Measurements from ENCODE around the gene ZNF516.

Gene ZNF516

GRCh38 chr18:76453932-76454331, 41.1 kb downstream of the ZNF516 start:
- Histone ChIP-seq H3K36me3 (ENCODE audit: control insufficient read depth in 2 of 2, insufficient read depth in 1 of 2, low read length in 2 of 2) (peaks cover 0 to 6% of the 10 kb centered on the region in 2 experiments; a peak in 2 of 3 replicates), H3K27ac (ENCODE audit: extremely low read depth, low read depth, low read length) (no peak overlapping the region), H3K9me3 (ENCODE audit: control insufficient read depth, insufficient read depth, low read depth, low read length) (no peaks in the 10 kb centered on the region), H3K4me3 (ENCODE audit: low read depth, low read length) (no peak overlapping the region), H3K4me1 (ENCODE audit: control insufficient read depth, insufficient read depth, low read length) (peaks cover 59% of the 10 kb centered on the region)
- ChIA-PET CTCF (no interaction called here), POLR2A (interaction anchor here (0.7 kb wide), 1 partner anchor 167 kb away, joined by 3 read pairs; no protein-coding TSS in a partner anchor)
- TF ChIP-seq PATZ1 (tag by site-specific recombination; IDR thresholded peaks at IDR 0.05) (no peak), ZNF174 (tag by site-specific recombination; IDR thresholded peaks at IDR 0.05) (no peak), ZNF221 (tag by site-specific recombination; IDR thresholded peaks at IDR 0.05; ENCODE audit: borderline replicate concordance) (no peak), ZNF624 (tag by site-specific recombination; IDR thresholded peaks at IDR 0.05) (no peak), ZNF37A (tag by site-specific recombination; IDR thresholded peaks at IDR 0.05) (no peak), ZNF138 (tag by site-specific recombination; IDR thresholded peaks at IDR 0.05; ENCODE audit: borderline replicate concordance) (no peak), ZNF404 (tag by site-specific recombination; IDR thresholded peaks at IDR 0.05) (no peak), MZF1 (tag by site-specific recombination; IDR thresholded peaks at IDR 0.05; ENCODE audit: borderline replicate concordance) (no peak), ZNF626 (tag by site-specific recombination; IDR thresholded peaks at IDR 0.05) (no peak), ZNF202 (tag by site-specific recombination; IDR thresholded peaks at IDR 0.05; ENCODE audit: borderline replicate concordance) (no peak), ZNF274 (IDR thresholded peaks at IDR 0.05; ENCODE audit: low read length) (no peak), ZNF274 (tag by site-specific recombination; IDR thresholded peaks at IDR 0.05; ENCODE audit: borderline replicate concordance) (no peak), ZBTB11 (tag by site-specific recombination; conservative IDR thresholded peaks at IDR 0.05; ENCODE audit: low read depth) (no peak), ZNF510 (tag by site-specific recombination; IDR thresholded peaks at IDR 0.05; ENCODE audit: insufficient replicate concordance) (no peak), ZNF549 (tag by site-specific recombination; IDR thresholded peaks at IDR 0.05) (no peak)
- TF ChIP-seq, protein P1, sequence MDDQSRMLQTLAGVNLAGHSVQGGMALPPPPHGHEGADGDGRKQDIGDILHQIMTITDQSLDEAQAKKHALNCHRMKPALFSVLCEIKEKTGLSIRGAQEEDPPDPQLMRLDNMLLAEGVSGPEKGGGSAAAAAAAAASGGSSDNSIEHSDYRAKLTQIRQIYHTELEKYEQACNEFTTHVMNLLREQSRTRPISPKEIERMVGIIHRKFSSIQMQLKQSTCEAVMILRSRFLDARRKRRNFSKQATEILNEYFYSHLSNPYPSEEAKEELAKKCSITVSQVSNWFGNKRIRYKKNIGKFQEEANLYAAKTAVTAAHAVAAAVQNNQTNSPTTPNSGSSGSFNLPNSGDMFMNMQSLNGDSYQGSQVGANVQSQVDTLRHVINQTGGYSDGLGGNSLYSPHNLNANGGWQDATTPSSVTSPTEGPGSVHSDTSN (CRISPR knock-in tag; IDR thresholded peaks at IDR 0.05), result no peak

DNA sequence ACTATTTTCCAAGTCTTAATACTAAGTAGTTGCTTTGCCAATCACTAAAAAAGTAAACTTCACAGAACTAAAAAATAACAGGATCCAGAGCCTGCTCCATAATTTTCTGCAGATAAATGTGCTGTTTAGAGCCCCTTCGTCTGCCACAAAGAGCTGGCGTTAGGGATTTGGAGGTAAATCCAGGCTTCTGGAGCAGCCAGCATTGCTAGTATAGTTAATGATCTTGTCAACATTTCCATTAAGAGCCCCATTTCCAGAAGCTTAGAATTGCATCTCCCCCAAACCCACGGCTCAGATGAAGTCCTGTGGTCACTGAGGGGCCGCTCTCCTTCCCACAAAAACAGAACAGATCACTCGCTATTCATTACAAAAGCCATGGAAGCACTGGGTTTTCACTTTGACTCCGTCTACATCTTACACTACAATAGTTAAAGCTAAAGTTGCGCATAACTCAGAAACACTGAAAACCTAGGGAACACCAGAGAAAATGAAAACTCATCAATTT, 41.9 kb downstream of the ZNF516 start:
- Histone ChIP-seq H3K9me3 (ENCODE audit: control insufficient read depth, insufficient read depth, low read depth, low read length) (no peaks in the 10 kb centered on the region), H3K36me3 (ENCODE audit: control insufficient read depth in 2 of 2, insufficient read depth in 1 of 2, low read length in 2 of 2) (no peaks in the 10 kb centered on the region), H3K4me3 (ENCODE audit: low read depth, low read length) (no peak overlapping the region), H3K27ac (ENCODE audit: extremely low read depth, low read depth, low read length) (no peak overlapping the region), H3K4me1 (ENCODE audit: control insufficient read depth, insufficient read depth, low read length) (peaks cover 59% of the 10 kb centered on the region)
- ChIA-PET CTCF (interaction anchor here (0.8 to 3.8 kb wide), 3 partner anchors 17 to 54 kb away, joined by 3 to 13 read pairs (median 3); no protein-coding TSS in a partner anchor), POLR2A (no interaction called here)
- TF ChIP-seq ZNF600 (tag by site-specific recombination; IDR thresholded peaks at IDR 0.05), result 0 out of 2 replicates have a peak, but pooled peaks have one; percentile 8
- TF ChIP-seq ZBTB7A (tag by site-specific recombination; IDR thresholded peaks at IDR 0.05; ENCODE audit: low read depth), result no peak

Data from HEK293 (cell line).